Measurements from ENCODE around the gene NUDCD3.

NUDCD3 gene

GRCh38 chr7:44490351-44491200 lies at the start of gene NUDCD3:
Gene NUDCD3 (minus strand): TSS chr7:44490658. CDS start chr7:44490600, 58 bp downstream.
- DNase-seq (ENCODE audit: low read depth in 2 of 2), result peak; percentile 60 to 67

- no peak for DNase-seq (ENCODE audit: low read depth in 2 of 2)
Measured at GRCh38 chr7:44539669-44540506, 49.4 kb upstream of the NUDCD3 start.

GRCh38 chr7:44538798-44539668 lies 48.6 kb upstream of the NUDCD3 start:
- DNase-seq (ENCODE audit: low read depth in 2 of 2), result no peak

DNA sequence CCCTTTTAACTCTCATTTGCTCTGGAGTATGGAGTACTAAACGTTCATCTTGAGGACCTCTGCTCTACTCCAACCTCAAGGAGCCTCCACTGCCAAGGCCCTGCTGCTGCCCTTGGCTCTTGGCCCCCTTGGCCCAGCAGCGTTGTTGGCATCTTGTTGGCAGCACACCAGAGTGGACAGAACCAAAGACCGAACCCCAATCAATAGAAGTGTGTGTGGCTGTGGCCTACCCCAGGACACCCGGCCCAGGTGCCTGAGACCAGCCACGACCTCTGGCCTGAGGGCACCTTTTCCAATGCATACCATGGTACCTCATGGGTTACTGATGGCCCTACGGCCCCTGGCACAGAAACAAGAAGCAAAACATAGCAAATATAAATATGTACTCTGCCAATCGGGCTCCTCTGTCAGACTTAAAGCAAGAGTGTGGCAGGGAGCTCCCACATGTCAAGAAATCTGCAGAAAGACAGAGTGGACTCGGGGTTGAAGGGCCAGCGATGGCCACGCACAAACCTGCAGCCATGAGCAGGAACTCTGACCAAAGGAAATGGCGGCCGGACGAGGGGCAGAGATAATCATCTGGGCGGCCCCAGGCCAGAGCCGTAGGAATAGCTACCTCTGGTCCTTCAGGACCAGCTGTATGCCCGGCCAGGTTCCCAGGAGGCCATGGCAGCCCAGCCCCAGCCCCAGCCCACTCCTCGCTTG lies 47.8 kb upstream of the NUDCD3 start:
- no peak for DNase-seq (ENCODE audit: low read depth in 2 of 2)

- DNase-seq (ENCODE audit: low read depth in 2 of 2), result no peak
Measured at GRCh38 chr7:44537442-44537841, 47.0 kb upstream of the NUDCD3 start.

- no peak for DNase-seq (ENCODE audit: low read depth in 2 of 2)
Measured at GRCh38 chr7:44536090-44536489, 45.6 kb upstream of the NUDCD3 start.

GRCh38 chr7:44535348-44536064 lies 45.0 kb upstream of the NUDCD3 start:
- no peak for DNase-seq (ENCODE audit: low read depth in 2 of 2)

- DNase-seq (ENCODE audit: low read depth in 2 of 2), result no peak
Measured at GRCh38 chr7:44534501-44534900, 44.0 kb upstream of the NUDCD3 start.

GRCh38 chr7:44534087-44534486 lies 43.6 kb upstream of the NUDCD3 start:
- no peak for DNase-seq (ENCODE audit: low read depth in 2 of 2)

DNA sequence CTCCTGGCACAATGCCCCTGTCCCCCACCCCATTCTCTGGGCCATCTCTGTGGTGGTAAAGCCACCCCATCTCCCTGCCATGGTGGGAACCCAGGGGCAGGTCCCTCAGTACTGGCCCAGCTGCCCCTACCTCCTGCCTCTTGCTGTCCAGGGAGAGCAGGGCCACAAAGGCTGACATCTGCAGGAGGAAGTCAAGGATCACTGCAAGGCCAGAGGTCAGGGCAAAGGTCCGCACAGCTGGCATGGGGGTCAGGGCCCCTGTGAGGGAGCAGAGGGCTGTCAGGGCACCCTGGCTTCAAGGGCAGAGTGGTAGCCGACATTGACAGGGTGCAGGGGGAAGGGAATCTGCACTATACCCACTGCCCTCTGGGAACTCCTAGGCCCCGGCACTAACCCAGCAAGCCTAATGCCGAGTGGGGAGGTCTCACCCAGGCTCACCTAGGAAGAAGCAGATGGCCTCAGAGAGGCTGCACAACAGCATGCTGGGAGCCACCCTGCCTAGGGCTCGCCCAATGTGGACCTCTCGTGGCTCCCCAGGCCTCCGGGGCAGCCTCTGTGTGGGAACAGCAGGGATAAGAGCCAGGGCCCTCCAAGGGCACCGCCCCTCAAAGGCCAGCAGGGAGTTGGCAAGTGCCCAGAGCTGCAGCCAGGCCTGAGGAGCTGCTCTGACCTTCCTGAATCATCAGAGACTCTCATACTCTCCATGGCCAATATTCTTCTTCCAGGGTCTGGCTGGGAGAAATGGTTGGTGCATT lies 43.0 kb upstream of the NUDCD3 start:
- no peak for DNase-seq (ENCODE audit: low read depth in 2 of 2)

DNA sequence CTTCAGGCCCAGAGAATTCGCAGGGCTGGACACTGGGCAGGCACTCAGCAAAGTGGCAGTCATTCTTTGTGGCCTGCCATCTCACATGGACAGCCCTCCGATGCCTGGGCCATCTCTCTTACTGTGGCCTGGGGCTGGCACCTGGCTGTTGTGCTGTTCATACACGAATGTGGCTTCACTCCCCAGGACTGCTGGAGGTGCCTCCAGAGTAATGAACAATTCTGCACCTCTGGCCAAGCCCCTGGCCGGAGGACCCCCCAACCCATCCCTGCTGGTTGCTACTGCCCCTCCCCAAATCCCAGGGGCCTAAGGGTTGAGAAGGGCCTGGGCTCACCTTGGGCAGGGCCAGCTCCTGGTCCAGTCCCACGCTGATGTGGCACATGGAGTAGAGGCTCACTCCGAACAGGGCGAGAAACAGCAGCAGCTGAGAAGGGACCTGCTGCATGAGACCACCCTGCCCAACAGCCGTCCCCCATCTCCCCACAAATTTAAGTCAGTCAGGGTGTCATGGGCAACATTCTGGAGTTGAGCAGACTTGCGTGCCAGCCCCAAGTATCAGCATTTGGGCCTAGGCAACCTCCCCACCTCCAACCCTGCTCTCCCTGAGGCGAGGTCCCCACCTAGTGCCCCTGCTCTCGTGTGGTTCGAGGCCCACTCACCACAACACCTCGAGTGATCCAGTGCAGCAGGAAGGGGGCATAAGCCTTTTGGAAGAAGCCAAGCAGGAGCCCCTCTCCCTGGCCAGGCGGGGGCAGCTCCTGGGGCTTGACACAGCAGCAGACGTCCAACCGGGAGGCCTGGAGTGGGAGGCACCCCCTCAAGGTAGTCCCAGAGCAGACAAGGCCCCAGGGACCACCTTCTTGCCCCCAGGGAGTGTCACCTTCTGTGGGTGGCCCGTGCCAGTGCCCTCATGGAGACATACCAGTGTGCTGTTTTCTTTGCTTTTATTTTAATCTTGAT lies 41.2 kb upstream of the NUDCD3 start:
- no peak for DNase-seq (ENCODE audit: low read depth in 2 of 2)

GRCh38 chr7:44530990-44531389 lies 40.5 kb upstream of the NUDCD3 start:
- no peak for DNase-seq (ENCODE audit: low read depth in 2 of 2)

- DNase-seq (ENCODE audit: low read depth in 2 of 2), result no peak
Measured at GRCh38 chr7:44524811-44525388, 34.4 kb upstream of the NUDCD3 start.

GRCh38 chr7:44522315-44522714 lies 31.9 kb upstream of the NUDCD3 start:
- DNase-seq (ENCODE audit: low read depth in 2 of 2), result no peak

GRCh38 chr7:44521347-44522095 lies 31.1 kb upstream of the NUDCD3 start:
- DNase-seq (ENCODE audit: low read depth in 2 of 2), result no peak

DNA sequence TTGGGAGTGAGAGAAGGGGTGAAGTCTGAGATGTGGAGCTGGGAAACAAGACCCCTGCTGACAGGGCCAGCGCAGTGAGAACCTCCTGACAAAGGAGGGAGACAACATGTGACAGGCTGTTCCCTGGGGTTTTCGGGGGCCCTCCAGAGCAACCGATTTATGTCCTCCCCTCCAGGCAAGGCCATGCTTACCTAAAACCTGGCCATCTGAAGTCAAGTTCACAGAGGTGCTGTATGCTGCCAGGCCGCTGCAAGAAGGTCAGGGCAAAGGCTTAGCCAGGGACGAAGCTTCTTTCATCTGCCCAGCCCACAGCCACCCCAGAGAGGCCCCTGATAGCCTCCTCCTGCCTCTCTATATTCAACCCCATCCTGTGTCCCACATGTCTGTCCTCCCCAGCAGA lies 30.1 kb upstream of the NUDCD3 start:
- DNase-seq (ENCODE audit: low read depth in 2 of 2), result no peak

GRCh38 chr7:44519546-44519945 lies 29.1 kb upstream of the NUDCD3 start:
- DNase-seq (ENCODE audit: low read depth in 2 of 2), result no peak

DNA sequence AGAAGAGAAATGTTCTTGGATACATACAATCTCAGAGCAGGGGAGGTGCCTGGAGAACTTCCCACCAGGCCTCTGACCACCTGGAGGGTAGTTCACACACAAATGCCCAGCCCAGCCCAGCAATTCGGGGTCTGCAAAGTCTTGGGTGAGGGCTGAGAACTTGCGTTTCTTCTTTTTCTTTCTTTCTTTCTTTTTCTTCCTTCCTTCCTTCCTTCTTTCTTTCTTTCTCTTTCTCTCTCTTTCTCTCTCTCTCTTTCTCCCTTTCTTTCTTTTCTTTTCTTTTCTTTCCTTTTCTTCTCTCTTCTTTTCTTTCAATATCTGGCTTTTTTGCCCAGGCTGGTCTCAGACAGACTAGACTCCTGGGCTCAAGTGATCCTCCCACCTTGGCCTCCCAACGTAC lies 28.3 kb upstream of the NUDCD3 start:
- no peak for DNase-seq (ENCODE audit: low read depth in 2 of 2)

Data from fibroblast of skin of left biceps (primary cell).